ENCODE measurements around the gene ZSCAN31. TPM values are rescaled to one million over a fixed set of nuclear protein-coding genes. Genes with fewer than 3 reads are reported as not detected.

Gene ZSCAN31
- total and polyA plus RNA-seq, 9 of the 15 experiments (the other 6 are each of a cell fraction or from before 2014, with no cell fraction given) = 3.9 to 12.1 (median 7.0) TPM

- peak; percentile 17; the same call in 1 of the 2 replicates for TF ChIP-seq GATAD2A (IDR thresholded peaks at IDR 0.05)
- peak; percentile 99 for TF ChIP-seq ZNF316 (IDR thresholded peaks at IDR 0.05)
- no peak for TF ChIP-seq FOXJ2 (tag; IDR thresholded peaks at IDR 0.05)
- 0 out of 2 replicates have a peak, but pooled peaks have one; percentile 7 for TF ChIP-seq CBFA2T2 (conservative IDR thresholded peaks at IDR 0.05)
- TF ChIP-seq HDAC1 (IDR thresholded peaks at IDR 0.05) = no peak
- TF ChIP-seq RERE (CRISPR knock-in tag; IDR thresholded peaks at IDR 0.05; ENCODE audit: borderline replicate concordance) = no peak
- TF ChIP-seq SP2 (IDR thresholded peaks at IDR 0.05; ENCODE audit: extremely low read depth, low read depth, low read length, poor library complexity, severe bottlenecking) = no peak
- no peak for TF ChIP-seq GATA2 (CRISPR knock-in tag; IDR thresholded peaks at IDR 0.05)
- no peak for TF ChIP-seq ZNF668 (CRISPR knock-in tag; IDR thresholded peaks at IDR 0.05)
- TF ChIP-seq RBBP5 (IDR thresholded peaks at IDR 0.05; ENCODE audit: borderline replicate concordance, insufficient read depth, low read length, poor library complexity, severe bottlenecking) = no peak
- peak; percentile 96 for TF ChIP-seq MAFK (IDR thresholded peaks at IDR 0.05; ENCODE audit: low read length)
- no peak for TF ChIP-seq JUN (IDR thresholded peaks at IDR 0.05; ENCODE audit: borderline replicate concordance, low read depth, low read length)
- no peak for TF ChIP-seq JUN (CRISPR knock-in tag; IDR thresholded peaks at IDR 0.05; ENCODE audit: borderline replicate concordance)
- TF ChIP-seq ZNF165 (CRISPR knock-in tag; IDR thresholded peaks at IDR 0.05; ENCODE audit: borderline replicate concordance) = no peak
- peak; percentile 96 for TF ChIP-seq MAFG (tag; conservative IDR thresholded peaks at IDR 0.05)
- TF ChIP-seq ETS1 (conservative IDR thresholded peaks at IDR 0.05; ENCODE audit: control insufficient read depth, low read depth, low read length) = no peak
- no peak for TF ChIP-seq ZNF609 (CRISPR knock-in tag; IDR thresholded peaks at IDR 0.05; ENCODE audit: borderline replicate concordance)
- peak; percentile 96 for TF ChIP-seq MAFF (IDR thresholded peaks at IDR 0.05; ENCODE audit: low read length)
Measured at GRCh38 chr6:28333047-28333446, 2.9 kb downstream of the ZSCAN31 start (continued).

Measured in K562 (cell line).